GM19438 (cell line): ENCODE results near the gene CNOT10.
"Not testable (repeated sequence)": the region's sequence is repeated elsewhere in the genome, so short reads cannot be mapped to it uniquely, and the experiment has no call there.

Experiments used
- ATAC-seq: cut with Tn5 transposase; IDR thresholded peaks from one replicate; pipeline ENCODE4 v1.9.1; 2021; ENCODE audit warnings: low read depth; ENCODE audit not compliant: unreplicated experiment

The CNOT10 gene

DNA sequence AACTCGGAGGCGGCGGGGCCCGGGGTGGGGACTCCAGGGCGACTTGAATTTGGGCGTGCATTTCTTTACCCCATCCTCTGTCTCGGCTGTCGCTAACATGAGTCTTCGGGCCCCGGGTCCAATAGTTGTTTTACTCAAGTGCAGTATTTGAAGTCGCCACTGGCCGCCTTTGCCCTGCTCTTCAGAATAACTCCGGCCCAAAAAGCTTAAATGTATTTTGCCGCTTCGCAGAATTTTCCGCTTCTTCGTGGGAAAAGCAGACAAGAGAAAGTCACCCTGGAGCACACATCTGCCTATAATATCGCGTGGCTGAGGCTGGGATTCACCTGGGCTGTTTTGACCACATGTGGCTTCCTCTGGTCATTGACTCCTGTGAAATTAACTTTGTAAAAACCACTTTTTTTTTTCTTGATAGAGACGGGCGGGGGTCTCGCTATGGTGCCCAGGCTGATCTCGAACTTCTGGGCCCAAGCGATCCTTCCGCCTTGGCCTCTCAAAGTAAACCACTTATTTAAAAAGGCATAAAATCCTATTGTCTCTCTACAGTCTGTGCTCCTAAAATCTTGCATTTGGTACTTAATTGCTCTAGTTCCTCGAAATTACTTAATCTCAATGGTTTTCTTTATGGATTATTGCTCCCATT, 676 bp downstream of the CNOT10 start:
- ATAC-seq: peak; percentile 1

- ATAC-seq: no peak
Measured at GRCh38 chr3:32686713-32687112, 1.7 kb downstream of the CNOT10 start.

GRCh38 chr3:32691847-32692246, 6.9 kb downstream of the CNOT10 start:
- ATAC-seq: no peak

DNA sequence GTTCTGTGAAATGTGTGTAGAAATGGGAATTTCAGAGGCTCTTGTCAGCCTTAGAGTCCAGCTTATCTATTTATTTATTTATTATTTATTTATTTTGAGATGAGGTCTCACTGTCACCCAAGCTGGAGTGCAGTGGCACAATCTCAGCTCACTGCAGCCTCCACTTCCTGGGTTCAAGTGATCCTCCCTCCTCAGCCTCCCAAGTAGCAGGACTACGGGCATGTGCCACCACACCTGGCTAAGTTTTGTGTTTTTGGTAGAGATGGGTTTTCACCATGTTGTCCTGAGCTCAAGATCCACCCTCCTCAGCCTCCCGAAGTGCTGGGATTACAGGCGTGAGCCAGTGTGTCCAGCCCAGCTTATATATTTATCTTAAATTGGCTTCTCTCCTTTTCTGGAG, 11.5 kb downstream of the CNOT10 start:
- no peak for ATAC-seq

DNA sequence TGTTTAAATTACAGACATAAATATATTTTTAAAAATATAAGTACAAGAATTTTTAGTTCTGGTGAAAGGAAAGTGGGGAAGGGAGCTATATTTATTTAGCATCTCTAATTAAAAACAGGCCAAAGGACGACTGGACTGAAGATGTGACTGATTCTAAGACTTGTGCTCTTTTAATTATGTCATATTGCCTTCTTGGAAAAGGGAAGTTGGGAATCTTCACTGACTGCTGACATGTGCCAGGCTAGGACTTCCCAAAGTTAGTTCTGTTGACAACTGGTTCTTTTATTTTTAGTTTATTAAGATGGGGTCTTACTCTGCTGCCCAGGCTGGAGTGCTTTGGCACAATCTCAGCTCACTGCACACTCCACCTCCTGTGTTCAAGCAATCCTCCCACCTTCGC, 13.5 kb downstream of the CNOT10 start:
- no peak for ATAC-seq

- ATAC-seq: no peak
Measured at GRCh38 chr3:32699429-32699828, 14.4 kb downstream of the CNOT10 start.

- no peak for ATAC-seq
Measured at GRCh38 chr3:32700244-32700643, 15.3 kb downstream of the CNOT10 start.

- peak; percentile 52 for ATAC-seq
Measured at GRCh38 chr3:32703491-32703972, 18.5 kb downstream of the CNOT10 start.

DNA sequence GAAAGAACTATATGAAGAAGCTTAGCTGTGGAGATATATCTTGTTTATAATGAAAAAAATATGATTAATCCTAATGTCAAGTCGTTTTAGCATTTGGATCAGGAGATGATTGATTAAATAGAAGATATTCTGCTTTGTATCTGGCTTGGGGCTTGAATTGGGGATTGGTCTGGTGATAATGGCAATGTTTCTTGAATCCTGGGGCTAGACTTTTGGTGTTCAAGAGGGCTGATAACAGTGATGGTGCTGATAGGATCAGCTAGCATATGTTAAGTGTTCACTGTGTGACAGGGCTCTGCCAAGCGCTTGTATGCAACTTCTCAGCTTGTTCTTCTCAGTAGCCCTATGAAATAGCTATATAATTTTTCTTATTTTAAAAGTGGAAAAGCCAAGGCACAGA, 20.2 kb downstream of the CNOT10 start:
- no peak for ATAC-seq

DNA sequence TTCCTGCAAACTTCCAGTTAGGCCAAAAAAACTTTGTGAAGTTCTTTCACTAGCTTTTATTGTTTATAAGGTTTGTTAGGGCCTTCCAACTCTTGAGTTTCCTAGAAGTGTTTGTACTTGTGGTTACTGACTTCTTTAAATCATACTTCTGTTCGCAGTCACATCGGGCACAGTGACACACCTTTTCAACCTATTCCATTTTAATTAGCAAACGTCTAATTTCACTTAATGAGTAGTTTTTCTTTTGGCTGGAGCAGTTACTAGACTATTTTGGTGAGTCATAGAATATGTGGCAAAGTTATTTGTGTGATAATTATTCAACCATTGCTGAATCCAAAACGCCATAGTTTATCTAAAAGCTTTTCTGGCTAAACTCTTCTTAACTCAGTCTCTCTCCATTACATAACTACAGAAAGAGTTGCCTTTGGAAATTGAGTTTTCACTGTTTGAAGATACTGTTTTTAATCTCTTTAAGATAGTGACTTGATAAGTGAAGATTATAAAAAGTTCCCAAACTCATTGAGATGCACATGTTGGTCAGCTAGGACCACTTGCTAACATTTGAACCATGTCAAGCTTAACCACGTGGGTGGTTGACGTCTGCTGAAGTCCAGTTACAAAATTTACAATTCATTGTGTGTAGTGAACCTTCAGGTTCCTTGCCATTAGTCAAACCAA, 21.5 kb downstream of the CNOT10 start:
- no peak for ATAC-seq

DNA sequence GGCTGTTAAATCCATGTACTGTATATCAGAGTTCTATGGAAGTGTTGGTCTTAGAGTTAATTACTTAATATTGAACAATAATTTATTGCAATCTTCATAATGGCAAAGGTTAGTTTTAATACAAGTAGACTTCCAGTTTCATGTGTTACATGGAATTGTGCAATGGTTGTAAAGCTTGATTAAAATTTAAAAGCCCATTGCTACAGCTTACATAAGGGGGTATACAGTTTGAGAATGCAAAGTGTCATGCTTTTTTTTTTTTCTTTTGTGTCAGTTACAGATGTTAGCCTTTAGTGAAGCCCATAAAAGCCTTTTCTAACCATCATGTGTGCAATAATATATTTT, 22.0 kb downstream of the CNOT10 start:
- ATAC-seq: no peak

DNA sequence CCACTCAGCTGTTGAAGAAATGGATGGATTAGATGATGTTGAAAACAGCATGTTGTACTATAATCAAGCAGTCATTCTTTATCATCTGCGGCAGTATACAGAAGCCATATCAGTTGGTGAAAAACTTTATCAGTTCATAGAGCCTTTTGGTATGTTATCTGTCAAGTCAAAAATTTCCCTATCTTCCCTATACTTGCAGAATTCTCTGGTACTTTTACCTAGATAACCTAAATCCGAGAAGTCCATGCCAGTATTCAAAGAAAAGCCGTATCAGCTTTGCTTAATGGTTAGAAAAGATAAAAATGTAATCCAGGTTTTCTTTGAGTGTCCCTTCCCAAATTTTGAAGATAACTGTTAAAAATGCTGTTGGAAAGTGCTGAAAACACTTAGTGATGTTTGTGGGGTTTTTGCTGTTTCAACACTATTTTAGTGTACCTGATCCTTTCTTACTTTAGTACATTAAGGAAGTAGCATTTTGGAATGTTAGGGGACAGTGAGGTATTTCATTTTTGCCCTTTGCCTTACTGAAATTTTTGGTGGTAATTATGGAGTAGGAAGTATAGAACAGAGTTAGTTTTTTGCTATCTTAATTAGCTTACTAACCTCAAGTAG, 23.8 kb downstream of the CNOT10 start:
- ATAC-seq: no peak

GRCh38 chr3:32709346-32709745, 24.4 kb downstream of the CNOT10 start:
- ATAC-seq: no peak

DNA sequence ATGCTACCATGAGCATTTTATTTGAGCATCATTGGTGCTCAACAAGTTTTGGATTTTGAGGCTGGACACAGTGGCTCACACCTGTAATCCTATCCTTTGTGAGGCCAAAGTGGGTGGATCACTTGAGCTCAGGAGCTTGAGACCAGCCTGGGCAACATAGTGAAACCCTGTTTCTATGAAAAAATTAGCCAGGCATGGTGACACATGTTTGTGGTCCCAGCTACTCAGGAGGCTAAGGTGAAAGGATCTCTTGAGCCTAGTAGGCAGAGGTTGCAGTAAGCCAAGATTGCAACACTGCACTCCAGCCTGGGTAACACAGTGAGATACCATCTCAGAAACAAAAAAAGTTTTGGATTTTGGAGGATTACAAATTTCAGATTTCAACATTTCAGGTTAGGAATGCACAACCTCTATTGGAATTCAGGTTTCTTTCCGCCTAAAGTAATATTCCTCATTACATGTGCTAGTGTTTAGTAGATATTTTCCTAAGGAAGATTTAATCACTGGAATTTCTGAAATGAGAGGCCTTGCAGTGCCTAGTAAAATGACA, 27.6 kb downstream of the CNOT10 start:
- no peak for ATAC-seq

- no peak for ATAC-seq
Measured at GRCh38 chr3:32713181-32713580, 28.2 kb downstream of the CNOT10 start.

DNA sequence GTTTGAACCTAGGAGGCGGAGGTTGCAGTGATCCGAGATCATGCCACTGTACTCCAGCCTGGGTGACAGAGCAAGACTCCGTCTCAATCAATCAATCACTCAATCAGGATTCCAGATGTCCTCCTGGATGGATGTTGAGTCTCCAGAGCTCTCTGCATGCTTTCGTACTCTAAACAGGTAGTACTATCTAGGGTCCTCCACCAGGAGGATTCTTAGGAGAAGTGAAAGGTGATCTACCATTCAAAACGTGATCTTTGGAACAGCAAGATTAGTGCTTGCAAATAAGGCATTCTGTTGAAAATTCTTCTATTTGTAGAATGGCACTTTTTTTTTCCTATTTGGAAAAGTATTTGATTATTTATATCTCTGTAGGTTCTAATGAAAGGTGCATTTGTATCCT, 34.3 kb downstream of the CNOT10 start:
- no peak for ATAC-seq

DNA sequence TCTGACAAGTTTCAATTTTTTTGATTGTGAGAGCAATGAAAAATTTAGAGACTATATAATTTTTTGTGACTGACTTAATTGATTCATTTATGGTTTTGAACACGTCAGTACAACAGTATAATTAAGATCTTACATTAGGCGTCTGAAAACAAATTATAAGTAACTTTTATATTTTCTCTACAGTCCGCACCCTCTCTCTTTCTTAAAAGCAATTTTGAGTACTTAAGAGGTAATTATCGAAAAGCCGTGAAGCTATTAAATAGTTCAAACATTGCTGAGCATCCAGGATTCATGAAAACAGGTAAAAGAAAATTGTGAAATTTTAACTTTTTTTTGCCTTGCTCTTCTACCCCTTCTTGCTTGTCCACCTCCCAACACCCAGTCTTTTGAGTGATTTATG, 34.9 kb downstream of the CNOT10 start:
- no peak for ATAC-seq

DNA sequence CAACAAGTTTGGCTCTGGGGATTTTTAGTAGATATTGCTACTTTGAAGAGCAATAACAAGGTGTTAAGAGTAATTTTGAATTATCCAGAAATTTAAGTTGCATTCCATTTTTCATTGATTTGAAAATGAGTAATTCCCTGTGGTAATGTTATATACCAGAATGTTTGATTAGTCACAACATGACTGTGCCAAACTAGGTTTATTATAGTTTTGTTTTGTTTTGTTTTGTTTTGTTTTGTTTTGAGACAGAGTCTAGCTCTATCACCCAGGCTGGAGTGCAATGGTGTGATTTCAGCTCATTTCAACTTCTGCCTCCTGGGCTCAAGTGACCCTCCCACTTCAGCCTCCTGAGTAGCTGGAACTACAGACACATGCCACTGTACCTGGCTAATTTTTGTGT, 40.7 kb downstream of the CNOT10 start:
- no peak for ATAC-seq

GRCh38 chr3:32733631-32734229, 48.7 kb downstream of the CNOT10 start:
- no peak for ATAC-seq

GRCh38 chr3:32734756-32735155, 49.8 kb downstream of the CNOT10 start:
- ATAC-seq: no peak

DNA sequence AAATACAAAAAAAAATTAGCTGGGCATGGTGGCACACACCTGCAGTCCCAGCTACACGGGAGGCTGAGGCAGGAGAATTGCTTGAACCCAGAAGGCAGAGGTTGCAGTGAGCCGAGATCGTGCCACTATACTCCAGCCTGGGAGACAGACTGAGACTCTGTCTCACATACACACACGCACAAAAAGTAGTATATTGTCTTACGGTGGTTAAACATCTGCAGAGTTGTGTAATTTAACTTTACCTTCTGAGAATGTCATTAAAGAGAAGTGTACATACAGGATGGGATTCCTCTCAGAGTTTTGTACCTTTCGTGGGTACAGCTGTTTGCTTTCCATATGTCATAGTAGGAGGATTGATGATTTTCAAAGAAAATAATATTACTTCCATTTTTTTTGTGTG, 58.5 kb downstream of the CNOT10 start:
- not testable (repeated sequence) for ATAC-seq
